Memory B cell (primary cell): ENCODE data around the gene SMG1.
"Not testable (repeated sequence)": the region's sequence is repeated elsewhere in the genome, so short reads cannot be mapped to it uniquely, and the experiment has no call there.

Experiments
- ATAC-seq: fragments of 150-1000 bp; cut with Tn5 transposase; 2 replicates; pipeline ENCODE4 v1.10.0; 2021; ENCODE audit warnings: low read depth, mild to moderate bottlenecking, moderate library complexity
- DNase-seq, 2 donors: peaks; one replicate each; pipeline ENCODE4 v3.0.0; 2022; ENCODE audit warnings: low spot score in 2 of 2
- H3K27ac Mint-ChIP-seq: one replicate; pipeline ENCODE4 v1.8.0; 2022; ENCODE audit warnings: mild to moderate bottlenecking, moderate library complexity, mixed read lengths
- H3K27me3 Mint-ChIP-seq: one replicate; pipeline ENCODE4 v1.8.0; 2022; ENCODE audit warnings: mixed read lengths
- H3K36me3 Mint-ChIP-seq: one replicate; pipeline ENCODE4 v1.8.0; 2022; ENCODE audit warnings: mild to moderate bottlenecking, mixed read lengths
- H3K4me1 Mint-ChIP-seq: one replicate; pipeline ENCODE4 v1.8.0; 2022; ENCODE audit warnings: mixed read lengths
- H3K4me3 Mint-ChIP-seq: one replicate; pipeline ENCODE4 v1.8.0; 2022; ENCODE audit warnings: mild to moderate bottlenecking, moderate library complexity, mixed read lengths
- H3K9me3 Mint-ChIP-seq: one replicate; pipeline ENCODE4 v1.8.0; 2022; ENCODE audit warnings: mixed read lengths

The SMG1 gene

DNA sequence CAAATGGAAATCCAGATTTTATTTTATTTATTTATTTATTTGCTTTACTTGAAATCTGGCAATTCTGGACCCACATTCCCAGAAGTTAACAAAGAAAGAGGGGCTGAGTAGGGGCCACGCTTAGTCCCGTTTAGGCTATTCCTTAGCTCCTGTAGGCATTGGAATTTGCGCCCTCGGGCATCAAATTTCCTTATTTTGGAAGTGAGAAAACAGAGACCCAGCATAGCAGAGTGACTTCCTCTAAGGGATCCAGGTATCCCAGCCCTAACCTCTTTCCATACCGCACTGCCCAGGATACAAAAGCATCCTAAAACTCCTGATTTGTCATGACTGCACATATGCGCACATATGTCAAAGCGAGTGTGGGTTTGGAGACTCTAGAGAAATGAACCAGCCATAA, 19.0 kb upstream of the SMG1 start:
- DNase-seq (no peak), ATAC-seq (no peak)
- H3K4me3 Mint-ChIP-seq, result no peak overlapping the region
- H3K27me3 Mint-ChIP-seq, result no peaks in the 10 kb centered on the region
- peaks cover 9% of the 10 kb centered on the region for H3K4me1 Mint-ChIP-seq
- H3K27ac Mint-ChIP-seq, result no peak overlapping the region
- no peaks in the 10 kb centered on the region for H3K9me3 Mint-ChIP-seq
- H3K36me3 Mint-ChIP-seq, result peaks cover 2% of the 10 kb centered on the region

DNA sequence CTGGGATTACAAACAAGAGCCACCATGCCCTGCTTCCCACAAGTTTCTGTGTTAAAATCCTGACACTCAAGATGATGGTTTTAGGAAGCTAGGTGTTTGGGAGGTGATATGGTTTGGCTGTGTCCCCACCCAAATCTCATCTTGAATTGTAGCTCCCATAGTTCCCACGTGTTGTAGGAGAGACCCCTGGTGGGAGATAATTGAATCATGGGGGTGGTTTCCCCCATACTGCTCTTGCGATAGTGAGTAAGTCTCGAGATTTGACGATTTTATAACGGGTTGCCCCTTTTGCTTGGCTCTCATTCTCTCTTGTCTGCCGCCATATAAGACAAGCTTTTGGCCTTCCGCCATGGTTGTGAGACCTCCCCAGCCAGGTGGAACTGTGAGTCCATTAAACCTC, 17.2 kb upstream of the SMG1 start:
- DNase-seq, result no peak
- no peak overlapping the region for H3K4me3 Mint-ChIP-seq
- peaks cover 9% of the 10 kb centered on the region for H3K4me1 Mint-ChIP-seq
- H3K27ac Mint-ChIP-seq, result no peak overlapping the region
- no peak for ATAC-seq
- H3K36me3 Mint-ChIP-seq, result peaks cover 2% of the 10 kb centered on the region
- no peaks in the 10 kb centered on the region for H3K9me3 Mint-ChIP-seq
- no peaks in the 10 kb centered on the region for H3K27me3 Mint-ChIP-seq

DNA sequence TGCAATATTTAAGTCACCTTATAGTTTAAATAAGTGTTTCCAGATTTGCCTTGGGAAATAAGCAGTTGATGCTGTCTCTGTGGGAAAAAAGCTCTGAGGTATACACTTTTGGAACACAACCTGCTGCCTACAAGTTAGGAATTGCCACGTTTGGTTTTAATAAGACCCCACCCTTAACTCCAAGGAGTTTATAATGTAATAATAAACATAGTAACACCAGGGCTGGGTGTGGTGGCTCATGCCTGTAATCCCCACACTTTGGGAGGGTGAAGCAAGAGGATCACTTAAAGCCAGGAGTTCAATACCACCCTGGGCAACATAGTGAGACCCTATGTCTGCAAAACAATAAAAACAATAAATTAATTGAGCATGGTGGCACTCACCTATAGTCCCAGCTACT, 15.9 kb upstream of the SMG1 start:
- Mint-ChIP-seq H3K36me3 (peaks cover 2% of the 10 kb centered on the region), H3K27me3 (no peaks in the 10 kb centered on the region), H3K4me3 (no peak overlapping the region), H3K4me1 (peaks cover 9% of the 10 kb centered on the region), H3K27ac (no peak overlapping the region), H3K9me3 (no peaks in the 10 kb centered on the region)
- DNase-seq (no peak), ATAC-seq (no peak)

DNA sequence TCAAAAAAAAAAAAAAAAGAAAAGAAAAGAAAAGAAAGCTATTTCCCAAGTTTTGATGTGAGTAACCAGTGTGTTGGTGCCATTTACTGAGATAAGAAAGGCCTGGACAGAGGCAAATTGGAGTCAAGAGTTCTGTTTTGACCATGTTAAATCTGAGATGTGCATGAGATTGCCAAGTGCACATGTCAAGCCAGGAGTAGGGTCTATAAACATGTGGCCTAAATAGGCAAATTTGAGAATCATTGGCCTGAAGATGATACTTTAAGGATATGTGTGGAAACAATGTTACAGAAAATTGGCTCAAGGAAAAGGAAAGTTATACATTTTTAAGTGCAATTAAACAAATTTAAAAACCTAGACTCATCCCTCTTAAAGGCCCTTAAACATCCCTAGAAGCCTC, 15.3 kb upstream of the SMG1 start:
- Mint-ChIP-seq H3K4me3 (no peak overlapping the region), H3K4me1 (peaks cover 6% of the 10 kb centered on the region), H3K9me3 (no peaks in the 10 kb centered on the region), H3K27me3 (no peaks in the 10 kb centered on the region), H3K36me3 (peaks cover 2% of the 10 kb centered on the region), H3K27ac (no peak overlapping the region)
- no peak for DNase-seq
- no peak for ATAC-seq

DNA sequence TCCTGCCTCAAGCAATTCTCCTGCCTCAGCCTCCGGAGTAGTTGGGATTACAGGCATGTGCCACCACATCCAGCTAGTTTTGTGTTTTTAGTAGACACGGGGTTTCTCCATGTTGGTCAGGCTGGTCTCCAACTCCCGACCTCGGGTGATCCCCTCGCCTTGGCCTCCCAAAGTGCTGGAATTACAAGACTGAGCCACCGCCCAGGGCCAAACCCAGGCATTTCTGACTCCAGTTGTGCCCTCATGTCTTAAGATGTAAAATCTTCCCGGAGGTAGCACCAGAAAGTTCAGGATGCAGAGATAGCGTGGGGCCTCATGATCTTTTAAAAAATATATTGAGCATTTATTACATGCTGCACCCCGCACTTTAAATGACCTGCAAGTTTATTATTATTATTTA, 12.8 kb upstream of the SMG1 start:
- ATAC-seq (no peak), DNase-seq (no peak)
- H3K27ac Mint-ChIP-seq, result no peak overlapping the region
- no peaks in the 10 kb centered on the region for H3K9me3 Mint-ChIP-seq
- H3K4me3 Mint-ChIP-seq, result no peak overlapping the region
- H3K4me1 Mint-ChIP-seq, result no peaks in the 10 kb centered on the region
- peaks cover 2% of the 10 kb centered on the region for H3K36me3 Mint-ChIP-seq
- no peaks in the 10 kb centered on the region for H3K27me3 Mint-ChIP-seq

DNA sequence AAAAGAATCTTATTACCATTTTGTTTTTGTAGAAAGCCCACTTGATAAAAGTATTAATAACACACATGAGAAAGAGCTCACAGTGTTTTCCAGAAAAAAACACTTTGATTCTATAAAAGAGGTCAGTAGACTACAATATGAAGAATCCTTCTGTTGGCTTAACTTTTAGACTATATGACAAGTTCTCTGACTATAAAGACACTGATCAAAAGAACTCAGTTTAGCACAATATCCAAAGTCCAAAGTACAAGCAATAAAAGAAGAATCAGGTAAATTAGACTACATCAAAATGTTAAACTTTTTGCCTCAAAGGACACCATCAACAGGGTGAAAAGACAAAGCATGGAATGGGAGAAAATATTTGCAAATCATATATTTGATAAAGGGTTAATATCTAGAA, 11.2 kb upstream of the SMG1 start:
- no peaks in the 10 kb centered on the region for H3K27me3 Mint-ChIP-seq
- H3K27ac Mint-ChIP-seq, result no peak overlapping the region
- H3K4me3 Mint-ChIP-seq, result no peak overlapping the region
- ATAC-seq (no peak), DNase-seq (no peak)
- no peaks in the 10 kb centered on the region for H3K4me1 Mint-ChIP-seq
- H3K9me3 Mint-ChIP-seq, result no peaks in the 10 kb centered on the region
- no peaks in the 10 kb centered on the region for H3K36me3 Mint-ChIP-seq

DNA sequence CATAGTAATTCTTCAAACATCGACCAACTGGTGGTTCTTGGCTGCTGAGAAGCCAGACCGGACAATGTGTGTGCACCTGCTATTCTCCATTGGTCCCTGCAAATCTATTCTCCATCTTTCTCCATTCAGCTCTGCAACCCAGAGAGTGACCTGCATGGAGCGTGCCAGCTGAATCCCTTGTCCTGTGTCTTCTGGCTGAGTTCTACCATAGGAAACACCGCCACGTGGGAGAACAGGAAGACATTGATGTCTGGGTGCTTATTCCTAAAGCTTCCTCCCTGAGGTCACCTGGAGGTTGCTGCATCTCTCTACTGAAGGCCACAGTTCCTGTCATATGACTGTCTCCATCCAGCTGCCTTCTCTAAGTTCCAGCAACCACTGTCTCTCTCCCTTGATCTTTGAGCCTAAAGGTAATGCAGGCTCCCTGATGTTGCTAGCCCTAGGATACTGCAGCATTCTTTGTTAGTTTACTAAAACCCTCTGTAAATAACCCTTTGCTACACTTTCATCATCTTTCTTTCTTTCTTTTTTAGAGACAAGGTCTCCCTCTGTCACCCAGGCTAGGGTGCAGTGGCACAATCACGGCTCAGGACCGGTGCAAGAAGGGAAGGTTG, 10.6 kb upstream of the SMG1 start:
- Mint-ChIP-seq H3K4me3 (no peak overlapping the region), H3K27ac (no peak overlapping the region), H3K27me3 (no peaks in the 10 kb centered on the region), H3K36me3 (no peaks in the 10 kb centered on the region), H3K4me1 (peaks cover under 1% of the 10 kb centered on the region), H3K9me3 (no peaks in the 10 kb centered on the region)
- DNase-seq (no peak), ATAC-seq (no peak)

DNA sequence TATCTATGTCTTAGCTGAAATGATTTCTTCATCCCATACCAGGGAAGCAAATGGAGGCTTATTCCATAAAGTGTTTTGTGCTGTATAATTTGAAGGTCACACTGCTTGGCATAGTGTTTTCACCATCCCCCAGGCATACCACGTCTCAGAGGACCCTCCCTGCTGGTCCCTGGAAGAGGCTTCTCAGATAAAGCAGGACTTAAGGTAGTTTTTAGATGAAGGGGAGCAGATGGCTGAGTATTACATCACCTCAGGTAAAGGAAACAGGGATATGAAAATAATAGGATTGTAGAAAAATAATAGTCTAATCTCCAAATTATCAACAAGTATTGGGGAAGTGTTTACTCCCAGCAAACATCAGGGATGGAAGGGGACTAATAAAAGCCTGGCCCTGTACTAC, 7.3 kb upstream of the SMG1 start:
- peaks cover 4% of the 10 kb centered on the region for H3K4me1 Mint-ChIP-seq
- no peak for ATAC-seq
- no peak for DNase-seq
- H3K27ac Mint-ChIP-seq, result peak overlapping the region; percentile 52
- H3K27me3 Mint-ChIP-seq, result no peaks in the 10 kb centered on the region
- H3K36me3 Mint-ChIP-seq, result no peaks in the 10 kb centered on the region
- no peaks in the 10 kb centered on the region for H3K9me3 Mint-ChIP-seq
- H3K4me3 Mint-ChIP-seq, result no peak overlapping the region

DNA sequence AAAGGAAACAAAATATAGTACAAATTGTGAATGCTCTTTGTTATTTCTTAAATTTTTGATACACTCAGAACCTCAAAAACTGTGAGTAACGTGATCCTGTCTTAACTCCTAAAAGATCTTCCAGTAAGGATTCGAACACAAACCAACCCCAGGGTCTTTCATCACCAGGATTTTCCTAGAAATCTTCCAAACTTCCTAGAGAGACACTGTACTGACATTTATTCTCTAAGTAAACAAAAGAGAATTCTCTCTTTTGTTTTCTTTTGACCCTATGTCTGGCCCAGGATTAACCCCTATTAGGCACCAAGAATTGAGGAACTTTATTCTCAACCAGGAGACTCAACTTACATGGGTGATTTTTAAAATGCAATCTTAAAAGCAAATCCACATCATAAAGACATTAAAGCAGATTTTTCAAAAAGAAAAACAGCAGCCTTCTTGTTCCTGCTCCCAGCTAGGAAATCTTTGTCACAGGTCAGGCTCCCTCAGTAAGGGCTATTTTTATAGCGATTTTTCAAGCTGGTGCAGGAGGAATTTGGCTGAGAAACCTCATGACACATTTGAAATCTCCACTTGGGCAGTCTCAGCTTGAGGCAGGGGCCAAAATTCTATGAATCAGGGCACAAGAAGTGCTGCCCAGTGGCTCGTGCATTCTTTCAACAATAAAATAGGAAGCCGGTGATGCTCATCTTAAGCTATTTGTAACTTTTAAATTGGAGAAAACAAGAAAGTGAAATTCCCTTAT, 6.2 kb upstream of the SMG1 start:
- no peak for ATAC-seq
- Mint-ChIP-seq H3K36me3 (no peaks in the 10 kb centered on the region), H3K4me1 (peaks cover 8% of the 10 kb centered on the region), H3K27me3 (no peaks in the 10 kb centered on the region), H3K9me3 (no peaks in the 10 kb centered on the region), H3K27ac (peak overlapping the region; percentile 95), H3K4me3 (no peak overlapping the region)
- no peak for DNase-seq

DNA sequence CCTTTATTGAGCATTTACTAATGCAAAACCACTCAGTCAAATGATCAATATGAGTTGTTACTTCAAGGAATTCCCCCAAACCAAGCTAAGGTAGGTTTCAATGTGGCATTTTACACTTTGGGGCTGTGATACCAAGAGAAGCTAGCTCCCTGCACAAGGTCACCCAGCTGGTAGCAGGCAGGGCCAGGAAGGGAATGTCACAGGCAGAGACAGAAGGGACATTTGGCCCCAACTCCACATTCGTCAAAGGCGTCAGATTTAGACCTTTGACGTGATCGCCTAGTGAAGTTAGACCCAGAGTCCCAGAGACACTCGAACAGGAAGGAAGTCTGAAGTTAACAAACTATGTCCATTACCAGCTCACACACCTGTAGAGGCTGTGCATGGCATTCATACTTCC, 5.5 kb upstream of the SMG1 start:
- Mint-ChIP-seq H3K27ac (peak overlapping the region; percentile 95), H3K4me3 (peak overlapping the region; percentile 62), H3K9me3 (no peaks in the 10 kb centered on the region), H3K27me3 (no peaks in the 10 kb centered on the region), H3K4me1 (peaks cover 11% of the 10 kb centered on the region), H3K36me3 (no peaks in the 10 kb centered on the region)
- ATAC-seq, result peak; percentile 72
- peak in 1 of 2 donors; percentile 41 for DNase-seq

DNA sequence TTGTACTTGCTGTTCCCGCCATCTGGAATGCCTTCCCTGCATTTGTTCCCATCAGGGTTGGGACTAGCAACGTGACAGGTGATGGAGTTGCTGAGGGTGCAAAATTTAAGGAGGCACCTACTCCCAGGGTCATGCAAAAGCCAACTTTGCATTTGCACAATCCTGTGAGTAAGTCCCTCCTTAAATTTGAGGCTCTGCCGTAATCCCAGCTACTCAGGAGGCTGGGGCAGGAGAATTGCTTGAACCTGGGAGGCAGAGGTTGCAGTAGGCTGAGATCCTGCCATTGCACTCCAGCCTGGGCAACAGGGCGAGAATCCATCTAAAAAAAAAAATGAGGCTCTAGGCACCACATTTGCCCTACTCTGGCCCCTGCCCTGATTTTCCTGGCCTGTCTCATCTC, 3.9 kb upstream of the SMG1 start:
- not testable (repeated sequence) for H3K4me3 Mint-ChIP-seq, ATAC-seq, H3K36me3 Mint-ChIP-seq, H3K27me3 Mint-ChIP-seq, DNase-seq, H3K9me3 Mint-ChIP-seq
- Mint-ChIP-seq H3K27ac (peak overlapping the region; percentile 64), H3K4me1 (peaks cover 13% of the 10 kb centered on the region)

DNA sequence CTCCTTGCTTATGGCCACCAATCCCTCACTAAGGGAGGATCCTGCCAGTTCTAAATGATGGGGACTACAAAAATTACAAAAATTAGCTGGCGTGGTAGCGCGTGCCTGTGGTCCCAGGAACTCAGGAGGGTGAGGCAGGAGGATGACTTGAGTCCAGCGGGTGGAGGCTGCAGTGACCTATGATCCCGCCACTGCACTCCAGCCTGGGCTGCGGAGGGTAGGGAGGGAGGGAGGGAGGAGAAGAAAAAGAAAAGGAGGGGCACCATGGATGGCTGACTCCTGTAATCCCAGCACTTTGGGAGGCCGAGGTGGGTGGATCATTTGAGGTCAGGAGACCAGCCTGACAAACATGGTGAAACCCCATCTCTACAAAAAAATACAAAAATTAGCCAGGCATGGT, 1.9 kb upstream of the SMG1 start:
- H3K27me3 Mint-ChIP-seq, H3K36me3 Mint-ChIP-seq, H3K9me3 Mint-ChIP-seq, ATAC-seq, H3K4me3 Mint-ChIP-seq, DNase-seq: not testable (repeated sequence)
- Mint-ChIP-seq H3K27ac (peak overlapping the region; percentile 99), H3K4me1 (peaks cover 22% of the 10 kb centered on the region)

DNA sequence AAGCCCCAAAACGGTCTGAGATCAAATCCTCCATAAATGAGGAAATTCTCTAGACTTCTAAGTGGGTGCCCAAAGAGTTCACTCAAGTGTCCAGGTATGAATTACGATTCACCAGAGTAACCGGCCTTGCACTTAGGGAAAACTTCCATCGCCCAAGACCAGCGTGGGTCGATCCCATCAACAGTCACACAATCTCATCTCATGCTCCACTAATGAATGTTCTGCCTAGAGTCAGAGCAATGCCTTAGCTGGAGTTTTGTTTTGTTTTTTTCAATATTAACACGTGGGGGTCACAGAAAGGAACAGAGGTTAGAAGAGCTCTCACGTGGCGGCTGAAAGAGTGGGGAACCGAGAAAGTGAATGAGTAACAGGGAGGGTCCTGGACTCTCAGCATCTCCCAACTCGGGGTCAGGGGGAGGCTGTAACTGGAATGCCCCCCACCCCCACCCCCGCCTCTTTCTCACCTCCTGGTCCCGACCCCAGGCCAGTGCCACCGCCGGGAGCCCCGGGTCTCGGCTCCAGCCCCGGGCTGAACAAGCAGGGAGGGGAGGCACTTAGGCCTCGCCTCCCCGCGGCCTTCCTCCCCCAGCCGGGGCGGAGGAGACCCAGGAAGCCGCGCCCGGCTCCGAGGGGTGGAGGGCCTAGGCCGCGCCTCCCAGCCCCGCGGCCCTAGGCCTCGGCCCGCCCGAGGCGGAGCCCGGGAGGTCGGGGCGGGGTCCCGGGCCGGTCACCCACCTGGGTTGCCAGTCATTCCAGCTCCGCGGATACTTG, 808 bp downstream of the SMG1 start:
- Mint-ChIP-seq H3K4me1 (peaks cover 25% of the 10 kb centered on the region), H3K27ac (peak overlapping the region; percentile 99), H3K4me3 (peak overlapping the region; percentile 87)
- H3K36me3 Mint-ChIP-seq, H3K27me3 Mint-ChIP-seq, H3K9me3 Mint-ChIP-seq: not testable (repeated sequence)
- DNase-seq, result peak in 1 of 2 donors; percentile 49
- peak; percentile 30 for ATAC-seq

DNA sequence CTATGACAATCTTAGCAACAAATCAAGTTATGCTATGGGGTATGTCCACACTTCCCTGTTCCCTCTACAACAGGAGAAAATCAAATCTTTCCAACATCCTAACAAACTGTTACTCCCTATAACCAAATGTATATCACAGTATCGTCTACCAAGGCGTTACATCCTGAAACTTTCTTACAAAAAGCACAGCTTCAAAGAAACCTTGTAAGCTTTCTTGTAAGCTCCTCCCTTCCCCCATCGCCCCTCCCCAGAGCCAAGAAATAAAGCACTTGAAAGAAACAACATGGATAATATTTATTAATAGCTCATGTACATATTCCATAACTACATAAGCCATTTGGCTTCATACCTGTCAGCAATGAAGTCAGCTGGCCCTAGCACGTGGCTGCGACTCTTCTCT, 2.3 kb downstream of the SMG1 start:
- H3K27me3 Mint-ChIP-seq, result not testable (repeated sequence)

More for the DNA sequence above, 2.3 kb downstream of the SMG1 start:
- not testable (repeated sequence) for ATAC-seq, DNase-seq, H3K27ac Mint-ChIP-seq, H3K9me3 Mint-ChIP-seq, H3K36me3 Mint-ChIP-seq
- peaks cover 28% of the 10 kb centered on the region for H3K4me1 Mint-ChIP-seq
- H3K4me3 Mint-ChIP-seq, result peak overlapping the region; percentile 55
